SK-N-SH (cell line): ENCODE data around the gene DGCR8. TPM values are rescaled to one million over a fixed set of nuclear protein-coding genes. Genes with fewer than 3 reads are reported as not detected.

Experiments
- CTCF ChIA-PET: fragments of 300-600, 350-600 bp; formaldehyde crosslinking; extraction: SDS; loops from one replicate; lab custom pipeline; 2021; lab: Yijun Ruan, JAX
- POLR2A ChIA-PET: fragments of 350-600 bp; sonication (Branson Sonifier 250); formaldehyde crosslinking; extraction: SDS; loops from one replicate; lab custom pipeline; 2020; ENCODE audit warnings: antibody characterized with exemption, inconsistent platforms; lab: Yijun Ruan, JAX
- DNase-seq: peaks from one replicate; pipeline ENCODE4 v3.0.0; 2012
- H2AFZ ChIP-seq: fragments of 200-600 bp; sonication (generic); 2 replicates; pipeline ENCODE4 v1.8.1; 2016; ENCODE audit warnings: antibody characterized with exemption, mild to moderate bottlenecking, low read depth
- H3F3A ChIP-seq: fragments of 200-600 bp; sonication (generic); replicated peaks from 2 replicates; pipeline ENCODE3; 2016; ENCODE audit warnings: antibody characterized with exemption, mild to moderate bottlenecking; ENCODE audit not compliant: insufficient read depth
- H3K27ac ChIP-seq, 2 experiments: fragments of 200-500 bp in 1 of 2; fragments of 200-600 bp in 1 of 2; sonication (Bioruptor generic) in 1 of 2; sonication (generic), shearing (Covaris generic) in 1 of 2; 2 replicates each; pipeline versions ENCODE4 v1.5.1 to v1.6.1; 2014 to 2016; ENCODE audit warnings: low read depth in 2 of 2, inconsistent platforms in 1 of 2, low read length in 1 of 2, mild to moderate bottlenecking in 1 of 2, mixed read lengths in 1 of 2
- H3K27me3 ChIP-seq: fragments of 200-600 bp; sonication (generic), shearing (Covaris generic); 2 replicates; pipeline ENCODE4 v1.6.1; 2016; ENCODE audit warnings: mixed run types; ENCODE audit not compliant: insufficient read depth
- H3K36me3 ChIP-seq, 2 experiments: fragments of 200-500 bp in 1 of 2; fragments of 200-600 bp in 1 of 2; sonication (Bioruptor generic) in 1 of 2; sonication (generic) in 1 of 2; replicated peaks in 1 of 2; 2 replicates each; pipeline versions ENCODE3 to v1.5.1; 2014 to 2016; ENCODE audit warnings: low read length in 1 of 2, mild to moderate bottlenecking in 1 of 2; ENCODE audit not compliant: insufficient read depth in 2 of 2, control insufficient read depth in 1 of 2
- H3K4me1 ChIP-seq, 2 experiments: fragments of 200-500 bp in 1 of 2; fragments of 200-600 bp in 1 of 2; sonication (Bioruptor generic) in 1 of 2; sonication (generic), shearing (Covaris generic) in 1 of 2; 2 replicates each; pipeline versions ENCODE4 v1.5.1 to v1.6.1; 2014 to 2016; ENCODE audit warnings: low read depth in 1 of 2, low read length in 1 of 2, mixed run types in 1 of 2; ENCODE audit not compliant: insufficient read depth in 2 of 2, control insufficient read depth in 1 of 2
- H3K4me2 ChIP-seq: fragments of 200-600 bp; sonication (generic), shearing (Covaris generic); 2 replicates; pipeline ENCODE4 v1.6.1; 2017; ENCODE audit warnings: mixed run types
- H3K4me3 ChIP-seq, 2 experiments: fragments of 200-500 bp in 1 of 2; fragments of 200-600 bp in 1 of 2; sonication (Bioruptor generic) in 1 of 2; sonication (generic), shearing (Covaris generic) in 1 of 2; 2 replicates each; pipeline versions ENCODE4 v1.5.1 to v1.8.1; 2014 to 2016; ENCODE audit warnings: low read depth in 2 of 2, inconsistent platforms in 1 of 2, low read length in 1 of 2, mild to moderate bottlenecking in 1 of 2, mixed read lengths in 1 of 2, moderate library complexity in 1 of 2
- H3K79me2 ChIP-seq: fragments of 200-600 bp; sonication (generic); 2 replicates; pipeline ENCODE4 v1.8.1; 2017; ENCODE audit warnings: mild to moderate bottlenecking; ENCODE audit not compliant: insufficient read depth
- H3K9ac ChIP-seq: fragments of 200-600 bp; sonication (generic); 2 replicates; pipeline ENCODE4 v1.6.1; 2017; ENCODE audit warnings: mixed run types
- H3K9me2 ChIP-seq: fragments of 200-600 bp; sonication (generic); 2 replicates; pipeline ENCODE4 v1.6.1; 2017; ENCODE audit warnings: mixed run types
- H3K9me3 ChIP-seq: fragments of 200-600 bp; sonication (generic); 2 replicates; pipeline ENCODE4 v1.6.1; 2017; ENCODE audit warnings: mixed run types, mild to moderate bottlenecking, moderate library complexity
- H4K20me1 ChIP-seq: fragments of 200-600 bp; sonication (generic); 2 replicates; pipeline ENCODE4 v1.6.1; 2017; ENCODE audit warnings: mild to moderate bottlenecking, mixed run types; ENCODE audit not compliant: insufficient read depth
- CTCF ChIP-seq: fragments of 200-600 bp; sonication (generic); IDR thresholded peaks from 2 replicates; pipeline ENCODE4 v1.6.1; 2017; ENCODE audit warnings: antibody characterized with exemption, mild to moderate bottlenecking, moderate library complexity
- ELF1 ChIP-seq: IDR thresholded peaks from 2 replicates; pipeline ENCODE4 v1.4.0; 2012
- EP300 ChIP-seq, 2 experiments: IDR thresholded peaks; 2 replicates each; pipeline versions ENCODE4 v1.4.0 to v1.6.1; 2012; ENCODE audit warnings: borderline replicate concordance in 1 of 2, low read depth in 1 of 2, low read length in 1 of 2
- FOXM1 ChIP-seq: IDR thresholded peaks from 2 replicates; pipeline ENCODE4 v1.4.0; 2012; ENCODE audit warnings: low read depth, mild to moderate bottlenecking
- IRF3 ChIP-seq: fragments of 150-350 bp; IDR thresholded peaks from 2 replicates; pipeline ENCODE4 v1.6.1; 2016; ENCODE audit warnings: mild to moderate bottlenecking, low read depth, low read length
- MAX ChIP-seq: IDR thresholded peaks from 2 replicates; pipeline ENCODE4 v1.4.0; 2012; ENCODE audit warnings: low read depth
- MXI1 ChIP-seq: IDR thresholded peaks from 2 replicates; pipeline ENCODE4 v1.6.1; 2012; ENCODE audit warnings: mild to moderate bottlenecking, low read depth, low read length, improper control_type of control experiment
- RCOR1 ChIP-seq: fragments of 150-350 bp; IDR thresholded peaks from 2 replicates; pipeline ENCODE4 v1.6.1; 2017; ENCODE audit warnings: antibody characterized with exemption, low read length
- REST ChIP-seq: IDR thresholded peaks from 2 replicates; pipeline ENCODE4 v1.6.1; 2012; ENCODE audit warnings: mild to moderate bottlenecking, low read depth, low read length, moderate library complexity
- RXRA ChIP-seq: IDR thresholded peaks from 2 replicates; pipeline ENCODE4 v1.4.0; 2012; ENCODE audit warnings: low read depth, mild to moderate bottlenecking, borderline replicate concordance
- TAF1 ChIP-seq: IDR thresholded peaks from 2 replicates; pipeline ENCODE4 v1.6.1; 2012; ENCODE audit warnings: low read depth, mild to moderate bottlenecking, low read length, moderate library complexity, borderline replicate concordance
- USF1 ChIP-seq: IDR thresholded peaks from 2 replicates; pipeline ENCODE4 v1.4.0; 2012; ENCODE audit warnings: low read depth, borderline replicate concordance
- ZBTB33 ChIP-seq: IDR thresholded peaks from 2 replicates; pipeline ENCODE4 v1.4.0; 2012; ENCODE audit warnings: low read depth, borderline replicate concordance
- WGBS: methylation state at CpG from one replicate; pipeline ENCODE4 v1.1.6; 2017; ENCODE audit warnings: low lambda C conversion rate; 5-methylcytosine and 5-hydroxymethylcytosine counted together
- polyA plus RNA-seq, 3 experiments: library from polyadenylated mRNA; depleted of rRNA; stranded (reverse); fragments of >200 nt; gene quantifications; 2 replicates each; pipeline ENCODE4 v1.2.3, GENCODE V29; 2012

The DGCR8 gene
- polyA plus RNA-seq, 1 of the 3 experiments (the other 2 are of a cell fraction), result 26.5 TPM

GRCh38 chr22:20083157-20083890 lies 3.3 kb downstream of the DGCR8 start (continued):
- TF ChIP-seq REST (no peak), EP300 (IDR thresholded peaks at IDR 0.05; ENCODE audit: borderline replicate concordance in 1 of 2, low read depth in 1 of 2, low read length in 1 of 2) (no peak)

GRCh38 chr22:20083891-20084546 lies 4.0 kb downstream of the DGCR8 start:
- Histone ChIP-seq H3K9me2 (no peaks in the 10 kb centered on the region), H3F3A (peaks cover 6% of the 10 kb centered on the region), H3K79me2 (peaks cover 87% of the 10 kb centered on the region), H3K9ac (no peak overlapping the region), H3K4me3 (no peak overlapping the region), H3K36me3 (peaks cover 37 to 43% of the 10 kb centered on the region in 2 experiments), H3K4me1 (peaks cover 7 to 27% of the 10 kb centered on the region in 2 experiments; a peak in 1 of 4 replicates), H2AFZ (no peak overlapping the region), H3K27ac (no peak overlapping the region), H3K27me3 (no peaks in the 10 kb centered on the region), H3K4me2 (no peak overlapping the region), H3K9me3 (no peaks in the 10 kb centered on the region), H4K20me1 (peaks cover 67% of the 10 kb centered on the region)
- TF ChIP-seq EP300 (IDR thresholded peaks at IDR 0.05; ENCODE audit: borderline replicate concordance in 1 of 2, low read depth in 1 of 2, low read length in 1 of 2) (no peak), USF1 (no peak), FOXM1 (no peak), MXI1 (no peak), IRF3 (no peak), RXRA (no peak), MAX (no peak), ZBTB33 (no peak), TAF1 (no peak), CTCF (no peak), ELF1 (no peak), RCOR1 (no peak)
- 83% methylated on average over 10 of the region's 10 CpGs for WGBS
- no peak for DNase-seq
- POLR2A ChIA-PET, result no interaction called here
- CTCF ChIA-PET, result interaction anchor here (0.6 to 2.2 kb wide), 13 partner anchors 9 to 120 kb away, joined by 3 to 10 read pairs (median 3); partner anchors contain the start of gene TRMT2A
